GM12801 (cell line): ENCODE data around the gene GTF2A1L.

Experiments used
- TF ChIP-seq, protein P1 (sequence below): IDR thresholded peaks from one replicate; pipeline ENCODE4 v1.5.1; 2011; ENCODE audit warnings: control low read depth; ENCODE audit not compliant: insufficient read length; ENCODE audit errors: extremely low read depth

Gene GTF2A1L

DNA sequence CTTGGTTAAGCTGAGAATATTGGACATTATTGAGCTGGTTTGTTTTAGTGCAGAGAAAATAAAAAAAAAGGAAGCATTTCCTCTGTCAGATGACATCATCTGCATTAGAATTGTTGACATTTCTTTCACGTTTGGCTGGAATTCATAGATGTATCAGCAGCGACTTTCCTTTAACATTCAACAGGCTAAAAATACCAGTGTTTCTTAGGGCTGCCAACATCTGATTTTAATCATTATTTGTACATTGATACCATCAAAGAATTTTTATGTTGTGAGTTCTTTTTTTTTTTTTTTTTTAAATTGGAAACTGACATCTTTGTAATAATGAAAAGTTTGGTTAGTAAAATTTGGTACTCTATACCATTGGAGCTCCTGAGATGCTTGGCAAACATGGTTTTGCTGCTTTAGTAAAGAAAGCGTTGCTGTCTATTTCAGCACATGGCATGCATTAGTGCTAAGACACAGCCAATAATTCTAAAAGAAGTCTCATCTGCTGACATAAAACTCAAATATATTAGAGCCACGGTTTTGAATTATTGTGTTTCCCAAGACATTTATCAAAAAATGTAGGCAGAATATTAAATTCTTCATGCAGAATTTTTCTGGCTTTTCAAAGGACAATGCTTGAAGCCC is 33.6 kb downstream of the GTF2A1L start:
- TF ChIP-seq, protein P1, sequence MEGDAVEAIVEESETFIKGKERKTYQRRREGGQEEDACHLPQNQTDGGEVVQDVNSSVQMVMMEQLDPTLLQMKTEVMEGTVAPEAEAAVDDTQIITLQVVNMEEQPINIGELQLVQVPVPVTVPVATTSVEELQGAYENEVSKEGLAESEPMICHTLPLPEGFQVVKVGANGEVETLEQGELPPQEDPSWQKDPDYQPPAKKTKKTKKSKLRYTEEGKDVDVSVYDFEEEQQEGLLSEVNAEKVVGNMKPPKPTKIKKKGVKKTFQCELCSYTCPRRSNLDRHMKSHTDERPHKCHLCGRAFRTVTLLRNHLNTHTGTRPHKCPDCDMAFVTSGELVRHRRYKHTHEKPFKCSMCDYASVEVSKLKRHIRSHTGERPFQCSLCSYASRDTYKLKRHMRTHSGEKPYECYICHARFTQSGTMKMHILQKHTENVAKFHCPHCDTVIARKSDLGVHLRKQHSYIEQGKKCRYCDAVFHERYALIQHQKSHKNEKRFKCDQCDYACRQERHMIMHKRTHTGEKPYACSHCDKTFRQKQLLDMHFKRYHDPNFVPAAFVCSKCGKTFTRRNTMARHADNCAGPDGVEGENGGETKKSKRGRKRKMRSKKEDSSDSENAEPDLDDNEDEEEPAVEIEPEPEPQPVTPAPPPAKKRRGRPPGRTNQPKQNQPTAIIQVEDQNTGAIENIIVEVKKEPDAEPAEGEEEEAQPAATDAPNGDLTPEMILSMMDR, result no peak

GRCh38 chr2:48668992-48669391 is 51.3 kb downstream of the GTF2A1L start:
- TF ChIP-seq, protein P1, result no peak

DNA sequence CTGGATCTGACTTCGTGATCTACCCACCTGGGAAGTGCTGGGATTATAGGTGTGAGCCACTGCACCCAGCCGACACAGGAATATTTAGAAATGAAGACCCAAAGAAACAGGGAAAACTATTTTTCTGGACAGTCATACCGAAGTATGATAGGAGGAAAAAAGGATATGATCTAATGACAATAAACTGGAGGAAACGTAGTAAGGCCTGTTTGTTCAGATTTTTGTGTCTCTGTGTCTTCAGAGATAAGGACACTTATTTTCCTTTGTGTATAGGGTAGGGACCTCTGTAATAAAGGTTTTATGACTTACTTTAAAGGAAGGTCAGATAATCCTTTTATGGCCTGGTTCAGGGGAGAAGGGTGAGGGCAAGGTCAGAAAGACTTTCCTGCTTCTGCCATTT is 55.9 kb downstream of the GTF2A1L start:
- TF ChIP-seq, protein P1, result no peak

GRCh38 chr2:48674933-48675332 is 57.3 kb downstream of the GTF2A1L start:
- TF ChIP-seq, protein P1, result no peak

DNA sequence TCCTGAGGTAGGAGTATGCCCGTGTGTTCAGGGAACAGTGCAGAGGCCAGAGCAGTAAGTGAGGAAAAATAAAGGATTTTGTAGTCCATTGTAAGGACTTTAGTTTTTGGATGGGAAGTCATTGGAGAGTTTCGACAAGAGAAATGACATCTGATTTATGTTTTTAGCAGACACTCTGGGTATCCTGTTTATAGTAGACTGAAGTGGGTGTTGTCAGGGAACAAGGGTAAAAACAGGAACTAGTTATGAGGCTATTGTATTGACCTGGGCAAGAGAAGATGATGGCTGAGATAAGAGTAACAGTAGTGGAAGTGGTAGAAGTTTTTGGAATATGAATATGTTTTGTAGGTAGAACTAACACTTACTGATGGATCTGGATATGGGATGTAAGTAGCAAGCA is 59.8 kb downstream of the GTF2A1L start:
- TF ChIP-seq, protein P1, result no peak

- TF ChIP-seq, protein P1, result no peak
Measured at GRCh38 chr2:48685126-48685525, 67.5 kb downstream of the GTF2A1L start.

DNA sequence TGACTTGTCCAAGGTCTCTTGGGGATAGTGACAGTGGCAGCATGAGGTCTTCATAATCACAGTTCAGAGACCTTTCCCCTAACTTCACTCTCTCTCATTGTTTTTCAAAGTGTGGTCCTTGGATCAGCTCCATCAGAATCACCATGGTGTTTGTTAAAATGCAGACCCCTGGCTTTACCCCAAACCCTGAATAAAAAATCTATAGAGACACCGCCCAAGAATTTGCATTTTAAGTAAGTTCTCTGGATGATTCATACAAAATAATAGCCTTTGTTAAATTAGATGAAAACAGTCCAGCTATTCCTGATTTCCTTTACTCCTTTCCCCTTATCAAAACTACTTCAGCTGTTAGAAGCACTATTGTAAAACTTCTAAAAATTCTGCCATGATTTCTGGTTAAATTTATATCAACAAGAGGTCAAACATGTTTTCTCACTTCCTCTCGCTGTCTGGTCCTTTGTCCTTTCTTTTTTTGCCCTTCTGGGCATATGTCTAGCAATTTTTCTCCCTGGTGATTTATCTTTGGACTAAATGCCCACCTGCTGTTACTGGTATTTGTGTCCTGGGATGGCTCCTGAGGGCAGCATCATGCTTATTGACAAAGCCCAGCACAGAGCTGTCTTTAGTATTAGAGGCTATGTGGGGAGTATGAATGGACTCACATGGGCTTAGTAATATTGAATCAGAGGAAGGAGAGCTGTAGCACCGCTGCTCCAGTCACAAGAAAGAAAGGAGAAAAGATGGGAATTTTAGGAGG is 74.5 kb downstream of the GTF2A1L start:
- TF ChIP-seq, protein P1, result no peak
